ENCODE results near the gene INPP5E. TPM values are rescaled to one million over a fixed set of nuclear protein-coding genes. Genes with fewer than 3 reads are reported as not detected.
"Not testable (repeated sequence)": the region's sequence is repeated elsewhere in the genome, so short reads cannot be mapped to it uniquely, and the experiment has no call there.

INPP5E gene
- total RNA-seq, 1 experiment from 2014 or later: 18.2 TPM

GRCh38 chr9:136426787-136427186 lies 12.9 kb downstream of the INPP5E start:
- H3K4me1 ChIP-seq (replicated peaks; ENCODE audit: insufficient read depth): no peaks in the 10 kb centered on the region
- no peaks in the 10 kb centered on the region for H3K36me3 ChIP-seq (ENCODE audit: low read depth)
- H3K4me3 ChIP-seq: no peak overlapping the region
- no peak for TF ChIP-seq EZH2 (IDR thresholded peaks at IDR 0.05; ENCODE audit: low read depth)
- no peak for TF ChIP-seq CTCF (conservative IDR thresholded peaks at IDR 0.05)
- H3K4me2 ChIP-seq: no peak overlapping the region
- no peak overlapping the region for H2AFZ ChIP-seq
- no peaks in the 10 kb centered on the region for H3K9me2 ChIP-seq (ENCODE audit: insufficient read depth)
- no peaks in the 10 kb centered on the region for H3K27me3 ChIP-seq (ENCODE audit: insufficient read depth, low read depth)
- H3F3A ChIP-seq (ENCODE audit: insufficient read depth, low read depth): peaks cover 33% of the 10 kb centered on the region; the same call in 1 of the 2 replicates
- intact Hi-C loops (cut with micrococcal nuclease; ENCODE audit: unreplicated experiment): no loop called here
- H3K79me2 ChIP-seq (ENCODE audit: low read depth): no peaks in the 10 kb centered on the region
- H4K20me1 ChIP-seq (ENCODE audit: insufficient read depth): peaks cover 8% of the 10 kb centered on the region; the same call in 1 of the 2 replicates
- no peak overlapping the region for H3K27ac ChIP-seq
- ChIA-PET CTCF (no interaction called here), POLR2A (ENCODE audit: unreplicated experiment) (no interaction called here)
- no peak for DNase-seq
- BruUV-seq (replicated peaks): no TSS peak
- H3K9me3 ChIP-seq (ENCODE audit: insufficient read depth, low read depth): no peaks in the 10 kb centered on the region

GRCh38 chr9:136425367-136425766 lies 14.3 kb downstream of the INPP5E start:
- ChIA-PET POLR2A (ENCODE audit: unreplicated experiment) (interaction anchor here (0.6 to 0.7 kb wide), 3 partner anchors 9 to 365 kb away, joined by 3 to 10 read pairs (median 5); no protein-coding TSS in a partner anchor), CTCF (interaction anchor here (0.6 kb wide), 2 partner anchors 63 to 220 kb away, joined by 3 read pairs; no protein-coding TSS in a partner anchor)
- H3K36me3 ChIP-seq (ENCODE audit: low read depth); H2AFZ ChIP-seq; H3K27ac ChIP-seq; H3K79me2 ChIP-seq (ENCODE audit: low read depth); H3K9me3 ChIP-seq (ENCODE audit: insufficient read depth, low read depth); H3K27me3 ChIP-seq (ENCODE audit: insufficient read depth, low read depth); intact Hi-C loops (cut with micrococcal nuclease; ENCODE audit: unreplicated experiment); BruUV-seq (replicated peaks); H3K4me2 ChIP-seq; DNase-seq; H3K4me3 ChIP-seq; H3K4me1 ChIP-seq (replicated peaks; ENCODE audit: insufficient read depth); H4K20me1 ChIP-seq (ENCODE audit: insufficient read depth); H3K9me2 ChIP-seq (ENCODE audit: insufficient read depth): not testable (repeated sequence)
- peaks cover 33% of the 10 kb centered on the region; the same call in 1 of the 2 replicates for H3F3A ChIP-seq (ENCODE audit: insufficient read depth, low read depth)

DNA sequence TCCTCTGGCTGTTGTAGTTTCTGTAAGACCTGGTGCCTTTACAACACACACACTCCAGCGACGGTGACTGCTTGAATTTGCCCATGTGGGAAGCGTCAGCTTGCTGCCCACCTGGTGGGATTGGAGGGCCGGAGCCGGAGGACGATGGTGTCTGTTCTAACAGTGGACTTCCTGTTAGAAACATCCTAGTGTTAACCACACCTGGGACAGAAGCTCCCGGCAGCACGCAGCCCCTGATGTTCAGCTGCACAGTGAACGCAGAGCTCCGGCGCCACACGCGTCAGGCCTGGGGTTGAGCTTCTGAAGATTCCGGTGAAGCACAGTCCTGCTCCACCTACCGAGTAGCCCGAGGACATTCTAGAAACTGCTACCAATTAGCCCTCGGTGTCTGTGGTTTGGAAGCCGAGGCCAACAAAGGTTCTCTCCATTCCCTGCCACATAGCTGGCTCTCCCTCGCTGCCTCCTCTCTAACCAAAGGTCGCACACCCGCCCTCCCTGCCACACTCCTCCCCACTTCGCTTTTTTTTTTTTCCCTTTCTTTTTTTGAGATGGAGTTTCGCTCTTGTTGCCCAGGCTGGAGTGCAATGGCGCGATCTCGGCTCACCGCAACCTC lies 14.8 kb downstream of the INPP5E start:
- Histone ChIP-seq H3K27ac (no peak overlapping the region), H3K9me2 (ENCODE audit: insufficient read depth) (no peaks in the 10 kb centered on the region), H2AFZ (no peak overlapping the region), H4K20me1 (ENCODE audit: insufficient read depth) (peaks cover 8% of the 10 kb centered on the region; the same call in 1 of the 2 replicates), H3F3A (ENCODE audit: insufficient read depth, low read depth) (peaks cover 33% of the 10 kb centered on the region; the same call in 1 of the 2 replicates), H3K9me3 (ENCODE audit: insufficient read depth, low read depth) (no peaks in the 10 kb centered on the region), H3K36me3 (ENCODE audit: low read depth) (no peaks in the 10 kb centered on the region), H3K27me3 (ENCODE audit: insufficient read depth, low read depth) (no peaks in the 10 kb centered on the region), H3K4me2 (no peak overlapping the region), H3K4me3 (no peak overlapping the region), H3K79me2 (ENCODE audit: low read depth) (no peaks in the 10 kb centered on the region), H3K4me1 (replicated peaks; ENCODE audit: insufficient read depth) (no peaks in the 10 kb centered on the region)
- DNase-seq: no peak
- intact Hi-C loops (cut with micrococcal nuclease; ENCODE audit: unreplicated experiment): no loop called here
- BruUV-seq (replicated peaks): no TSS peak
- CTCF ChIA-PET: interaction anchor here (0.6 kb wide), 2 partner anchors 62 to 221 kb away, joined by 3 read pairs; no protein-coding TSS in a partner anchor
- TF ChIP-seq CTCF (conservative IDR thresholded peaks at IDR 0.05): no peak
- TF ChIP-seq EZH2 (IDR thresholded peaks at IDR 0.05; ENCODE audit: low read depth): no peak
- POLR2A ChIA-PET (ENCODE audit: unreplicated experiment): interaction anchor here (0.7 kb wide), 1 partner anchor 34 kb away, joined by 10 read pairs; no protein-coding TSS in a partner anchor

Data from PC-9 (cell line).